HepG2 (cell line): Measurements from ENCODE around the gene SRBD1. TPM values are rescaled to one million over a fixed set of nuclear protein-coding genes. Genes with fewer than 3 reads are reported as not detected.

Experiments
- ATAC-seq: fragments of 200-7000 bp; cut with Tn5 transposase; 3 replicates; pipeline ENCODE4 v1.9.1; 2020; ENCODE audit warnings: mild to moderate bottlenecking, moderate library complexity
- BruUV-seq: library from RNA; stranded (reverse); fragments of 400-500 nt; replicated peaks from 2 replicates; lab custom pipeline; 2021; lab: Mats Ljungman, UMichigan
- CTCF ChIA-PET: fragments of 300-600 bp; formaldehyde crosslinking; extraction: SDS; loops from one replicate; lab custom pipeline; 2021; ENCODE audit warnings: low total read pairs, inconsistent platforms, low intra/inter-chr PET ratio; lab: Yijun Ruan, JAX
- POLR2A ChIA-PET: fragments of 350-600 bp; sonication (Branson Sonifier 250); formaldehyde crosslinking; loops from one replicate; lab custom pipeline; 2020; ENCODE audit warnings: antibody characterized with exemption, inconsistent platforms; lab: Yijun Ruan, JAX
- DNase-seq: peaks from one replicate; pipeline ENCODE4 v3.0.0-alpha.2; 2015; ENCODE audit warnings: low spot score
- FAIRE-seq: peaks from 3 replicates; lab custom pipeline; 2011; peaks lifted over from hg19 to GRCh38; lab: Jason Lieb, UNC
- H2AFZ ChIP-seq: one replicate; pipeline ENCODE4 v1.6.1; 2011; ENCODE audit warnings: low read length, inconsistent platforms
- H3K27ac ChIP-seq: fragments of 300-600 bp; 3 replicates; pipeline ENCODE4 v1.8.0; 2011; ENCODE audit warnings: mixed run types, mild to moderate bottlenecking, mixed read lengths, low read length, inconsistent platforms; ENCODE audit not compliant: insufficient read depth; ENCODE audit errors: extremely low read length
- H3K27me3 ChIP-seq, 2 experiments: fragments of 200-600 bp in 1 of 2; 2 replicates in 1 of 2; 3 replicates in 1 of 2; pipeline versions ENCODE4 v1.6.0 to v1.8.0; 2011; ENCODE audit warnings: low read length in 2 of 2, mild to moderate bottlenecking in 2 of 2, moderate library complexity in 2 of 2, inconsistent platforms in 1 of 2; ENCODE audit not compliant: insufficient read depth in 2 of 2, control insufficient read depth in 1 of 2
- H3K36me3 ChIP-seq, 2 experiments: fragments of 200-600 bp in 1 of 2; replicated peaks in 1 of 2; 2 replicates in 1 of 2; 3 replicates in 1 of 2; pipeline versions ENCODE4 v1.5.1 to v1.8.0; 2011; ENCODE audit warnings: low read length in 2 of 2, inconsistent platforms in 1 of 2; ENCODE audit not compliant: insufficient read depth in 2 of 2, control insufficient read depth in 1 of 2
- H3K4me1 ChIP-seq: 2 replicates; pipeline ENCODE4 v1.5.1; 2012; ENCODE audit warnings: low read length, inconsistent platforms; ENCODE audit not compliant: insufficient read depth
- H3K4me2 ChIP-seq: 2 replicates; pipeline ENCODE4 v1.6.0; 2011; ENCODE audit warnings: low read depth, low read length, inconsistent platforms
- H3K4me3 ChIP-seq, 3 experiments: fragments of 200-600 bp in 1 of 3; sonication (generic), shearing (Covaris generic) in 1 of 3; replicated peaks in 1 of 3; 2 replicates each; pipeline ENCODE4 v1.5.1; 2011 to 2016; ENCODE audit warnings: low read length in 3 of 3, inconsistent platforms in 2 of 3, low read depth in 2 of 3, mild to moderate bottlenecking in 2 of 3, control low read depth in 1 of 3, mixed read lengths in 1 of 3; ENCODE audit not compliant: insufficient read depth in 1 of 3
- H3K79me2 ChIP-seq: one replicate; pipeline ENCODE4 v1.6.1; 2011; ENCODE audit warnings: low read length, inconsistent platforms; ENCODE audit not compliant: insufficient read depth
- H3K9ac ChIP-seq: 2 replicates; pipeline ENCODE4 v1.6.0; 2011; ENCODE audit warnings: mild to moderate bottlenecking, low read depth, low read length, inconsistent platforms; ENCODE audit not compliant: insufficient read depth
- H3K9me3 ChIP-seq: 2 replicates; pipeline ENCODE4 v1.5.1; 2012; ENCODE audit warnings: mild to moderate bottlenecking, low read length
- H4K20me1 ChIP-seq: 2 replicates; pipeline ENCODE4 v1.6.0; 2011; ENCODE audit warnings: inconsistent platforms, mild to moderate bottlenecking, low read length, moderate library complexity; ENCODE audit not compliant: insufficient read depth
- BHLHE40 ChIP-seq: IDR thresholded peaks from 2 replicates; pipeline ENCODE4 v1.6.1; 2011; ENCODE audit warnings: low read length, improper control_type of control experiment
- CBFB ChIP-seq: sonication (generic); formaldehyde crosslinking; IDR thresholded peaks from 2 replicates; pipeline ENCODE4 v1.4.0; 2020; ENCODE audit warnings: missing genetic modification reagents
- FOXK2 ChIP-seq: fragments of 450-650 bp; IDR thresholded peaks from 2 replicates; pipeline ENCODE4 v1.6.1; 2016
- KLF15 ChIP-seq: sonication (generic); formaldehyde crosslinking; IDR thresholded peaks from 2 replicates; pipeline ENCODE4 v1.8.1; 2023; ENCODE audit warnings: borderline replicate concordance, mild to moderate bottlenecking, inconsistent platforms, missing genetic modification reagents, mixed read lengths
- MAFG ChIP-seq: sonication (generic); formaldehyde crosslinking; IDR thresholded peaks from 2 replicates; pipeline ENCODE4 v1.5.1; 2020; ENCODE audit warnings: mild to moderate bottlenecking, missing genetic modification reagents
- MTF1 ChIP-seq: sonication (generic); formaldehyde crosslinking; IDR thresholded peaks from 2 replicates; pipeline ENCODE4 v1.5.0; 2020; ENCODE audit warnings: missing genetic modification reagents
- RXRB ChIP-seq: IDR thresholded peaks from 2 replicates; pipeline ENCODE4 v1.6.1; 2016; ENCODE audit warnings: borderline replicate concordance, missing genetic modification reagents, missing compliant biosample characterization
- SALL2 ChIP-seq: sonication (generic); formaldehyde crosslinking; IDR thresholded peaks from 2 replicates; pipeline ENCODE4 v1.8.1; 2023; ENCODE audit warnings: mild to moderate bottlenecking, missing genetic modification reagents, inconsistent platforms
- SP2 ChIP-seq: sonication (generic); formaldehyde crosslinking; IDR thresholded peaks from 2 replicates; pipeline ENCODE4 v1.5.1; 2020; ENCODE audit warnings: mild to moderate bottlenecking, missing genetic modification reagents
- SRSF4 ChIP-seq: fragments of 200-400 bp; formaldehyde crosslinking; IDR thresholded peaks from one replicate; pipeline ENCODE4 v1.6.1; 2018; ENCODE audit warnings: mild to moderate bottlenecking, low read depth, low read length, moderate library complexity; ENCODE audit not compliant: poor library complexity, severe bottlenecking
- SYNCRIP ChIP-seq: fragments of 200-400 bp; formaldehyde crosslinking; IDR thresholded peaks from 2 replicates; pipeline ENCODE4 v1.6.1; 2018; ENCODE audit warnings: mild to moderate bottlenecking, low read depth, low read length; ENCODE audit not compliant: insufficient read depth
- ZNF3 ChIP-seq: IDR thresholded peaks from 2 replicates; pipeline ENCODE4 v1.7.0; 2017; ENCODE audit warnings: inconsistent platforms
- ZNF337 ChIP-seq: sonication (generic); formaldehyde crosslinking; IDR thresholded peaks from 2 replicates; pipeline ENCODE4 v1.5.1; 2020; ENCODE audit warnings: missing genetic modification reagents, low read depth, mild to moderate bottlenecking, borderline replicate concordance
- ZNF703 ChIP-seq: sonication (generic); formaldehyde crosslinking; IDR thresholded peaks from 2 replicates; pipeline ENCODE4 v1.5.1; 2020; ENCODE audit warnings: missing genetic modification reagents, mild to moderate bottlenecking, moderate library complexity, borderline replicate concordance
- WGBS: methylation state at CpG from one replicate; pipeline ENCODE4 v1.1.6; 2017; ENCODE audit warnings: low lambda C conversion rate; 5-methylcytosine and 5-hydroxymethylcytosine counted together
- in situ Hi-C: cut with HindIII; loops from 2 replicates; pipeline ENCODE4 v1.10.0; 2017; ENCODE audit warnings: low pct_unique_long_range_greater_than_20kb; ENCODE audit not compliant: extremely low pct_ligation_motif_present
- intact Hi-C: fragments of 100-400 bp; cut with micrococcal nuclease; formaldehyde crosslinking; loops from one replicate; pipeline ENCODE4 v1.10.0; 2022; ENCODE audit not compliant: unreplicated experiment
- polyA plus RNA-seq, 8 experiments: library from polyadenylated mRNA; depleted of rRNA in 3 of 8; stranded (reverse) in 7 of 8; unstranded in 1 of 8; fragments of >200 nt; fragmentation: Illumina TruSeq in 4 of 8; extraction: Trizol in 4 of 8; gene quantifications; 2 replicates each; pipeline versions ENCODE4 v1.2.1 to v1.2.3, GENCODE V29; 2011 to 2016; ENCODE audit warnings: low read depth in 4 of 8, missing spikeins in 1 of 8, mixed read lengths in 1 of 8; ENCODE audit not compliant: insufficient read depth in 1 of 8
- total RNA-seq, 5 experiments: library from RNA; depleted of rRNA; stranded (reverse); fragments of >200 nt; fragmentation: Illumina TruSeq; extraction: Trizol; gene quantifications; 2 replicates each; pipeline ENCODE4 v1.2.3, GENCODE V29; 2016; ENCODE audit warnings: low read depth in 1 of 5
- TF ChIP-seq, protein P1 (sequence below): sonication (generic); formaldehyde crosslinking; IDR thresholded peaks from 2 replicates; pipeline ENCODE4 v1.5.1; 2020; ENCODE audit warnings: missing genetic modification reagents, mild to moderate bottlenecking, borderline replicate concordance

The SRBD1 gene
- total and polyA plus RNA-seq, 2 of the 13 experiments (the other 11 are each of a cell fraction or from before 2014, with no cell fraction given) = 3.2 to 23.9 TPM

DNA sequence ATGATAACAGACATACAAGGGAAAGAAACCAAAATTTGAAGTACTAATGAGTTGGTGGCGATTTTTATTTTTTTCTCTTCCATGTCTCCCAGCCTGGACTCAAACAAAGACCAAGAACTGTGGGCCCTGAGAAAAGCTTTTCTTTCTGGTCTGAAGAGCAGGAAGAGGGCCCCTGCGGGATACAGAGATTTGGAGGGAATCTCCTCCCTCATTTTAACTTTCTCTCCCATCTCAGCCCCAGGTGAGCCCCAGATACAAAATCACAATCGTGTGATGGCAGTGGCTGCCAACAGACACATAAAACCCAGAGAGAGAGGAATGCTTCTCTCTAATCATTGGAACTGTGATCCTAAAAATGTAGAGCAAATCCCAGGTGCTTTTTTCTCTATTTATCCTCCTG is 20.9 kb upstream of the SRBD1 start:
- BruUV-seq = no TSS peak
- peaks cover 0 to 11% of the 10 kb centered on the region in 2 experiments; a peak in 3 of 5 replicates for H3K27me3 ChIP-seq
- no peak for TF ChIP-seq SRSF4
- no peak for TF ChIP-seq SP2
- no peak for TF ChIP-seq SYNCRIP
- TF ChIP-seq, protein P1, sequence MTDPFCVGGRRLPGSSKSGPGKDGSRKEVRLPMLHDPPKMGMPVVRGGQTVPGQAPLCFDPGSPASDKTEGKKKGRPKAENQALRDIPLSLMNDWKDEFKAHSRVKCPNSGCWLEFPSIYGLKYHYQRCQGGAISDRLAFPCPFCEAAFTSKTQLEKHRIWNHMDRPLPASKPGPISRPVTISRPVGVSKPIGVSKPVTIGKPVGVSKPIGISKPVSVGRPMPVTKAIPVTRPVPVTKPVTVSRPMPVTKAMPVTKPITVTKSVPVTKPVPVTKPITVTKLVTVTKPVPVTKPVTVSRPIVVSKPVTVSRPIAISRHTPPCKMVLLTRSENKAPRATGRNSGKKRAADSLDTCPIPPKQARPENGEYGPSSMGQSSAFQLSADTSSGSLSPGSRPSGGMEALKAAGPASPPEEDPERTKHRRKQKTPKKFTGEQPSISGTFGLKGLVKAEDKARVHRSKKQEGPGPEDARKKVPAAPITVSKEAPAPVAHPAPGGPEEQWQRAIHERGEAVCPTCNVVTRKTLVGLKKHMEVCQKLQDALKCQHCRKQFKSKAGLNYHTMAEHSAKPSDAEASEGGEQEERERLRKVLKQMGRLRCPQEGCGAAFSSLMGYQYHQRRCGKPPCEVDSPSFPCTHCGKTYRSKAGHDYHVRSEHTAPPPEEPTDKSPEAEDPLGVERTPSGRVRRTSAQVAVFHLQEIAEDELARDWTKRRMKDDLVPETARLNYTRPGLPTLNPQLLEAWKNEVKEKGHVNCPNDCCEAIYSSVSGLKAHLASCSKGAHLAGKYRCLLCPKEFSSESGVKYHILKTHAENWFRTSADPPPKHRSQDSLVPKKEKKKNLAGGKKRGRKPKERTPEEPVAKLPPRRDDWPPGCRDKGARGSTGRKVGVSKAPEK = no peak
- TF ChIP-seq ZNF3 (CRISPR knock-in tag) = no peak
- TF ChIP-seq KLF15 = no peak
- no peak for TF ChIP-seq MTF1 (CRISPR knock-in tag)
- TF ChIP-seq ZNF703 (CRISPR knock-in tag) = no peak
- no peak for TF ChIP-seq MAFG
- TF ChIP-seq FOXK2 = no peak
- TF ChIP-seq SALL2 = no peak
- TF ChIP-seq CBFB (CRISPR knock-in tag) = no peak
- TF ChIP-seq RXRB (CRISPR knock-in tag) = no peak
- no peak for TF ChIP-seq BHLHE40
- TF ChIP-seq ZNF337 (CRISPR knock-in tag) = no peak
- TF ChIP-seq, all 625 proteins: peak for 0
- intact Hi-C loops (no loop called here), in situ Hi-C loops (no loop called here)
- no peak overlapping the region for H2AFZ ChIP-seq
- FAIRE-seq = no peak
- ChIA-PET POLR2A (no interaction called here), CTCF (no interaction called here)
- no peaks in the 10 kb centered on the region for H3K9me3 ChIP-seq
- no peak overlapping the region for H3K4me3 ChIP-seq
- 25% methylated on average over 3 of the region's 3 CpGs for WGBS
- no peaks in the 10 kb centered on the region for H3K36me3 ChIP-seq
- no peak for ATAC-seq
- H3K4me1 ChIP-seq = 0 out of 2 replicates have a peak, but pooled peaks cover under 1% of the 10 kb centered on the region
- no peak overlapping the region for H3K27ac ChIP-seq
- H3K9ac ChIP-seq = no peak overlapping the region
- H4K20me1 ChIP-seq = no peaks in the 10 kb centered on the region
- no peak for DNase-seq
- H3K79me2 ChIP-seq = no peaks in the 10 kb centered on the region
- no peak overlapping the region for H3K4me2 ChIP-seq
